ENCODE measurements around the gene FAM89A. TPM values are rescaled to one million over a fixed set of nuclear protein-coding genes. Genes with fewer than 3 reads are reported as not detected.

The FAM89A gene
- total and polyA plus RNA-seq, 2 of the 13 experiments (the other 11 are each of a cell fraction or from before 2014, with no cell fraction given) = 0.35 to 0.44 TPM

DNA sequence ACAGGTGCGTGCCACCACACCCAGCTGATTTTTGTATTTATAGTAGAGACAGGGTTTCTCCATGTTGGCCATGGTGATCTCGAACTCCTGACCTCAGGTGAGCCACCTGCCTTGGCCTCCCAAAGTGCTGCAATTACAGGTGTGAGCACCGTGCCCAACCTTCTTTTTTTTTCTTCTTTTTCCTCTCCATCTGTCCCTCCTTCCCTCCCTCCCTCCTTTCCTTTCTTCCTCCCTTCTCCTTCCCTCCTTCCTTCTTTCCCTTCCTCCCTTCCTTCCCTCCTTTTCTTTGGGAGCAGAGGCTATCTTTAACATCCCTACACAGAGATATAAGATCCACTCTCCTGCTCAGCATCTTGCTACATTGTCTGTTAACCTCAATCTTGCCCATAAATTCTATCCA lies 24.4 kb upstream of the FAM89A start:
- CTCF ChIA-PET (ENCODE audit: low intra/inter-chr PET ratio, low total read pairs) = no interaction called here
- in situ Hi-C loops (cut with HindIII; ENCODE audit: extremely low pct_ligation_motif_present, low pct_unique_long_range_greater_than_20kb) = no loop called here

More for the DNA sequence above, 24.4 kb upstream of the FAM89A start:
- DNase-seq (ENCODE audit: low spot score) (no peak), ATAC-seq (no peak), FAIRE-seq (no peak)
- TF ChIP-seq PAF1 (CRISPR knock-in tag; IDR thresholded peaks at IDR 0.05) = no peak
- TF ChIP-seq ZNF772 (CRISPR knock-in tag; IDR thresholded peaks at IDR 0.05) = no peak
- no peak for TF ChIP-seq GZF1 (CRISPR knock-in tag; IDR thresholded peaks at IDR 0.05)
- TF ChIP-seq, protein P1, sequence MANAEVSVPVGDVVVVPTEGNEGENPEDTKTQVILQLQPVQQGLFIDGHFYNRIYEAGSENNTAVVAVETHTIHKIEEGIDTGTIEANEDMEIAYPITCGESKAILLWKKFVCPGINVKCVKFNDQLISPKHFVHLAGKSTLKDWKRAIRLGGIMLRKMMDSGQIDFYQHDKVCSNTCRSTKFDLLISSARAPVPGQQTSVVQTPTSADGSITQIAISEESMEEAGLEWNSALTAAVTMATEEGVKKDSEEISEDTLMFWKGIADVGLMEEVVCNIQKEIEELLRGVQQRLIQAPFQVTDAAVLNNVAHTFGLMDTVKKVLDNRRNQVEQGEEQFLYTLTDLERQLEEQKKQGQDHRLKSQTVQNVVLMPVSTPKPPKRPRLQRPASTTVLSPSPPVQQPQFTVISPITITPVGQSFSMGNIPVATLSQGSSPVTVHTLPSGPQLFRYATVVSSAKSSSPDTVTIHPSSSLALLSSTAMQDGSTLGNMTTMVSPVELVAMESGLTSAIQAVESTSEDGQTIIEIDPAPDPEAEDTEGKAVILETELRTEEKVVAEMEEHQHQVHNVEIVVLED (CRISPR knock-in tag; IDR thresholded peaks at IDR 0.05; ENCODE audit: borderline replicate concordance) = no peak
- TF ChIP-seq ZNF12 (CRISPR knock-in tag; IDR thresholded peaks at IDR 0.05) = no peak
- TF ChIP-seq SCMH1 (CRISPR knock-in tag; IDR thresholded peaks at IDR 0.05; ENCODE audit: borderline replicate concordance) = no peak
- TF ChIP-seq ZNF335 (CRISPR knock-in tag; IDR thresholded peaks at IDR 0.05) = no peak
- TF ChIP-seq, protein P2, sequence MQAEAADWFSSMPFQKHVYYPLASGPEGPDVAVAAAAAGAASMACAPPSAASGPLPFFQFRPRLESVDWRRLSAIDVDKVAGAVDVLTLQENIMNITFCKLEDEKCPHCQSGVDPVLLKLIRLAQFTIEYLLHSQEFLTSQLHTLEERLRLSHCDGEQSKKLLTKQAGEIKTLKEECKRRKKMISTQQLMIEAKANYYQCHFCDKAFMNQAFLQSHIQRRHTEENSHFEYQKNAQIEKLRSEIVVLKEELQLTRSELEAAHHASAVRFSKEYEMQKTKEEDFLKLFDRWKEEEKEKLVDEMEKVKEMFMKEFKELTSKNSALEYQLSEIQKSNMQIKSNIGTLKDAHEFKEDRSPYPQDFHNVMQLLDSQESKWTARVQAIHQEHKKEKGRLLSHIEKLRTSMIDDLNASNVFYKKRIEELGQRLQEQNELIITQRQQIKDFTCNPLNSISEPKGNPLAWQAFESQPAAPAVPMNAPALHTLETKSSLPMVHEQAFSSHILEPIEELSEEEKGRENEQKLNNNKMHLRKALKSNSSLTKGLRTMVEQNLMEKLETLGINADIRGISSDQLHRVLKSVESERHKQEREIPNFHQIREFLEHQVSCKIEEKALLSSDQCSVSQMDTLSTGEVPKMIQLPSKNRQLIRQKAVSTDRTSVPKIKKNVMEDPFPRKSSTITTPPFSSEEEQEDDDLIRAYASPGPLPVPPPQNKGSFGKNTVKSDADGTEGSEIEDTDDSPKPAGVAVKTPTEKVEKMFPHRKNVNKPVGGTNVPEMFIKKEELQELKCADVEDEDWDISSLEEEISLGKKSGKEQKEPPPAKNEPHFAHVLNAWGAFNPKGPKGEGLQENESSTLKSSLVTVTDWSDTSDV (CRISPR knock-in tag; IDR thresholded peaks at IDR 0.05) = no peak
- no peak for TF ChIP-seq ZBTB42 (CRISPR knock-in tag; IDR thresholded peaks at IDR 0.05)
- TF ChIP-seq ZSCAN25 (CRISPR knock-in tag; IDR thresholded peaks at IDR 0.05) = no peak
- TF ChIP-seq, protein P3, sequence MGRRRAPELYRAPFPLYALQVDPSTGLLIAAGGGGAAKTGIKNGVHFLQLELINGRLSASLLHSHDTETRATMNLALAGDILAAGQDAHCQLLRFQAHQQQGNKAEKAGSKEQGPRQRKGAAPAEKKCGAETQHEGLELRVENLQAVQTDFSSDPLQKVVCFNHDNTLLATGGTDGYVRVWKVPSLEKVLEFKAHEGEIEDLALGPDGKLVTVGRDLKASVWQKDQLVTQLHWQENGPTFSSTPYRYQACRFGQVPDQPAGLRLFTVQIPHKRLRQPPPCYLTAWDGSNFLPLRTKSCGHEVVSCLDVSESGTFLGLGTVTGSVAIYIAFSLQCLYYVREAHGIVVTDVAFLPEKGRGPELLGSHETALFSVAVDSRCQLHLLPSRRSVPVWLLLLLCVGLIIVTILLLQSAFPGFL (CRISPR knock-in tag; IDR thresholded peaks at IDR 0.05) = no peak
- no peak for TF ChIP-seq KAT8 (CRISPR knock-in tag; IDR thresholded peaks at IDR 0.05)
- no peak for TF ChIP-seq ZNF564 (CRISPR knock-in tag; IDR thresholded peaks at IDR 0.05)
- TF ChIP-seq, protein P4, sequence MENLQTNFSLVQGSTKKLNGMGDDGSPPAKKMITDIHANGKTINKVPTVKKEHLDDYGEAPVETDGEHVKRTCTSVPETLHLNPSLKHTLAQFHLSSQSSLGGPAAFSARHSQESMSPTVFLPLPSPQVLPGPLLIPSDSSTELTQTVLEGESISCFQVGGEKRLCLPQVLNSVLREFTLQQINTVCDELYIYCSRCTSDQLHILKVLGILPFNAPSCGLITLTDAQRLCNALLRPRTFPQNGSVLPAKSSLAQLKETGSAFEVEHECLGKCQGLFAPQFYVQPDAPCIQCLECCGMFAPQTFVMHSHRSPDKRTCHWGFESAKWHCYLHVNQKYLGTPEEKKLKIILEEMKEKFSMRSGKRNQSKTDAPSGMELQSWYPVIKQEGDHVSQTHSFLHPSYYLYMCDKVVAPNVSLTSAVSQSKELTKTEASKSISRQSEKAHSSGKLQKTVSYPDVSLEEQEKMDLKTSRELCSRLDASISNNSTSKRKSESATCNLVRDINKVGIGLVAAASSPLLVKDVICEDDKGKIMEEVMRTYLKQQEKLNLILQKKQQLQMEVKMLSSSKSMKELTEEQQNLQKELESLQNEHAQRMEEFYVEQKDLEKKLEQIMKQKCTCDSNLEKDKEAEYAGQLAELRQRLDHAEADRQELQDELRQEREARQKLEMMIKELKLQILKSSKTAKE (CRISPR knock-in tag; IDR thresholded peaks at IDR 0.05; ENCODE audit: borderline replicate concordance) = no peak
- no peak overlapping the region for H3K9ac ChIP-seq (ENCODE audit: insufficient read depth, low read depth, low read length)
- H3K79me2 ChIP-seq (ENCODE audit: insufficient read depth, low read length) = no peaks in the 10 kb centered on the region
- H3K9me3 ChIP-seq (ENCODE audit: low read length) = no peaks in the 10 kb centered on the region
- no peak overlapping the region for H3K4me2 ChIP-seq (ENCODE audit: low read depth, low read length)
- WGBS (ENCODE audit: low lambda C conversion rate) = 9% methylated on average over 3 of the region's 3 CpGs
- H3K27ac ChIP-seq (ENCODE audit: extremely low read length, insufficient read depth, low read length) = no peak overlapping the region
- no peaks in the 10 kb centered on the region for H3K4me1 ChIP-seq (ENCODE audit: insufficient read depth, low read length)
- no peaks in the 10 kb centered on the region for H3K36me3 ChIP-seq (replicated peaks in 1 of 2; ENCODE audit: control insufficient read depth in 1 of 2, insufficient read depth in 2 of 2, low read length in 2 of 2)
- no peak overlapping the region for H2AFZ ChIP-seq (ENCODE audit: low read length)
- POLR2A ChIA-PET = no interaction called here
- peaks cover 2 to 3% of the 10 kb centered on the region in 2 experiments; a peak in 2 of 5 replicates for H3K27me3 ChIP-seq (ENCODE audit: control insufficient read depth in 1 of 2, insufficient read depth in 2 of 2, low read length in 2 of 2)
- no peaks in the 10 kb centered on the region for H4K20me1 ChIP-seq (ENCODE audit: insufficient read depth, low read length)
- intact Hi-C loops (cut with micrococcal nuclease; ENCODE audit: unreplicated experiment) = no loop called here
- no peak overlapping the region for H3K4me3 ChIP-seq (replicated peaks in 1 of 3; ENCODE audit: insufficient read depth in 1 of 3, low read depth in 2 of 3, low read length in 3 of 3)
- BruUV-seq (replicated peaks) = no TSS peak

All from HepG2 (cell line).